T-helper 1 cell treated with Interleukin-12 subunit alpha and Interleukin-12 subunit beta and Interleukin-4 antibody, amounts not matched to agents 30 ng/mL and 1 ng/mL, for 36 hours (primary cell): ENCODE data around the gene KCNH1. TPM values are rescaled to one million over a fixed set of nuclear protein-coding genes. Genes with fewer than 3 reads are reported as not detected.
"Not testable (repeated sequence)": the region's sequence is repeated elsewhere in the genome, so short reads cannot be mapped to it uniquely, and the experiment has no call there.

ENCODE experiments used
- intact Hi-C: fragments of 100-400 bp; cut with micrococcal nuclease; formaldehyde crosslinking; loops from one replicate; pipeline ENCODE4 v1.15.1; 2024
- total RNA-seq: library from RNA; stranded (reverse); gene quantifications from 2 replicates; pipeline ENCODE4 v1.2.3, GENCODE V29; 2022

KCNH1 gene
- total RNA-seq, 1 donor from 2014 or later, result not detected

GRCh38 chr1:211013346-211014240, 120.4 kb downstream of the KCNH1 start:
- intact Hi-C loops, result no loop called here

- intact Hi-C loops, result not testable (repeated sequence)
These were observed 122.8 kb downstream of the KCNH1 start for GRCh38 chr1:211011128-211011527.

GRCh38 chr1:211009944-211010343, 124.0 kb downstream of the KCNH1 start:
- intact Hi-C loops, result no loop called here

DNA sequence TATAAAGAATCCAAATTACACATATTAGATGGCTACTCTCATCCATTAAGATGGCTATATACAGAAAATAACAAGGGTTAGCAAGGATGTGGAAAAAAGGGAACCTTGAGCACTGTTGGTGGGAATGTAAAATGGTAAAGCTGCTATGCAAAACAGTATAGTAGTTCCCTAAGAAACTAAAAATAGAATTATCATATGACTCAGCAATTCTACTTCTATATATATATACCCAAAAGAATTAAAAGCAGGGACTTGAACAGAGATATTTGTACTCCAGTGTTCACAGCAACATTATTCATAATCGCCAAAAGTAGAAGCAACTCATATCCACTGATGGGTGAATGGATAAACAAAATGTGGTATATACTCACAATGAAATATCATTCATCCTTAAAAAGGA, 126.1 kb downstream of the KCNH1 start:
- intact Hi-C loops, result no loop called here

GRCh38 chr1:210995931-210996330, 138.0 kb downstream of the KCNH1 start:
- intact Hi-C loops, result loop anchor here (5.0 kb wide), 1 partner anchor 289 kb away; no protein-coding TSS in a partner anchor

- intact Hi-C loops, result no loop called here
These were observed 141.1 kb downstream of the KCNH1 start for GRCh38 chr1:210992837-210993236.

- intact Hi-C loops, result no loop called here
These were observed 144.0 kb downstream of the KCNH1 start for GRCh38 chr1:210989905-210990304.

GRCh38 chr1:210981490-210981889, 152.5 kb downstream of the KCNH1 start:
- intact Hi-C loops, result no loop called here

- intact Hi-C loops, result no loop called here
These were observed 153.9 kb downstream of the KCNH1 start for GRCh38 chr1:210980082-210980481.

GRCh38 chr1:210978974-210979354, 155.0 kb downstream of the KCNH1 start:
- intact Hi-C loops, result no loop called here

DNA sequence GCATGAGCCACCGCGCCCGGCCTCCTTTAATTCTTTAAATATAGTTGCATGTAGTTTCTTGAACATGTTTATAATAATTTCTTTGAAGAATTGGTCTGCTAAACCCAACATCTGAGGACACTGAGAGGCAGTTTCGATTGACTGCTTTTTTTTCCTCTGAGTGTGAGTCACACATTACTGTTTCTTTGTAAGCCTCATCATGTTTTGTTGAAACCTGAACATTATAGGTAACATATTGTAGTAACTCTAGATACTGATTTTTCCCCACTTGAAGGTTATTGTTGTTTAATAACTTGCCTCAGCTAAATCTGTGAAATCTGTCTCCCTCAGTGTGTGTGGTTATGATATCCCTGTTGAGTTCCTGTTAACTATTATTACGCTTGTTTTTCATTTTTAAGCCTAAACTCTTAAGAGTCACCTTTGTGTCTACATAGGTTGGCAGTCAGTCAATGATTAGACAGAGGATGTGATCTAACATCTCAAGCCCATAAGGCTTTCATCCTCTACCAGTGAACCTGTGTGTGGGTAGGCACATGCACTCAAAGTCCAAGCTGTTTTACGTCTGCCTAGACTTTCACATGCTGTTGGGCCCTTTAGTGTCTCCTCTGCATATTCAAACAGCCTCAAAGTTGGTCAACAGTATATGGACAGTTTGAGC, 155.5 kb downstream of the KCNH1 start:
- intact Hi-C loops, result no loop called here

- intact Hi-C loops, result no loop called here
These were observed 182.7 kb downstream of the KCNH1 start for GRCh38 chr1:210951279-210951678.

- intact Hi-C loops, result loop anchor here (1.0 kb wide), 2 partner anchors 502 to 543 kb away; no protein-coding TSS in a partner anchor
These were observed 183.9 kb downstream of the KCNH1 start for GRCh38 chr1:210949940-210950546.

- intact Hi-C loops, result no loop called here
These were observed 184.5 kb downstream of the KCNH1 start for GRCh38 chr1:210949489-210949888.

GRCh38 chr1:210949039-210949438, 184.9 kb downstream of the KCNH1 start:
- intact Hi-C loops, result no loop called here

GRCh38 chr1:210944252-210944651, 189.7 kb downstream of the KCNH1 start:
- intact Hi-C loops, result no loop called here

- intact Hi-C loops, result no loop called here
These were observed 191.4 kb downstream of the KCNH1 start for GRCh38 chr1:210942513-210942912.

GRCh38 chr1:210940081-210940617, 193.8 kb downstream of the KCNH1 start:
- intact Hi-C loops, result no loop called here

DNA sequence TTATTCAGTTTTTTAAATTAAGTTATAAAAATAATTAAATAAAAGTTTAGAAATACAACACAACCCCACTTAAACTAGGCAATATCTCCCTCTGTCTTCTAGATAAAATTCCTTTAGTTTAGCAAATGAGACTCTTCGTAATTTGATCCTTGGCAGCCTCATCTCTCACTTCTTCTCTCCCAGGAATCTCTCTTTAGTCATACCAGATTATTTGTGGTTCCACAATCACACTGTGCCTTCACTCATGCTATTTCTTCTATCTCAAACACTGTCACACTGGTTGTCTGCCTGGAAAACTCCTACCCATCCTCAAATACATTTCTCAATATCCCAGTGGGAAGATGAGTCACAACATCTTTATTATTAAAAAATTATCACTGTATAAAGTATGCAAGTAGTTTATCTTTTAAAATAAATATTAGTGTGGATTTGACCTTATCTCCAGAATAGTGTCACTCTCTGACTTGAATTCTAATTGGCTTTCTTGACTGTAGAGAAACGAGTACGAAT, 195.5 kb downstream of the KCNH1 start:
- intact Hi-C loops, result no loop called here

GRCh38 chr1:210937846-210938245, 196.1 kb downstream of the KCNH1 start:
- intact Hi-C loops, result no loop called here

DNA sequence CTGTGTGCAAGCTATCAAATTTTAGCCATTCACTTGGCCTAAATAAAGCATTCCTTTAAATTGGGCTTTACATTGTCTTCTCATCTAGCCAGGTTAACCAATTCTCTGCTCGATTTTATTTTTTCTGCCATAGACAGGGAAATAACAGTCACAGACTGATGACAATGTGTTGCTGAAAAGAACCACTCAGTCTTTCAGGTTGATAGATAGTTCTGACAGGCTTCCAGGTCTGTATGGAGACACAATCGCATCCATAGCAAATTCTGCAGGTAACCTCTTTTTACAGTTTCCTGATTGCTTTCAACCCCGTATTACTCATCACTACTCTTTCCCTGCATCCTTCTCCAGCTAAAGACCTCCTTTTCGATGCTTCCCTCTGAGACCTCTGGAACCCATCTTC, 198.0 kb downstream of the KCNH1 start:
- intact Hi-C loops, result no loop called here

DNA sequence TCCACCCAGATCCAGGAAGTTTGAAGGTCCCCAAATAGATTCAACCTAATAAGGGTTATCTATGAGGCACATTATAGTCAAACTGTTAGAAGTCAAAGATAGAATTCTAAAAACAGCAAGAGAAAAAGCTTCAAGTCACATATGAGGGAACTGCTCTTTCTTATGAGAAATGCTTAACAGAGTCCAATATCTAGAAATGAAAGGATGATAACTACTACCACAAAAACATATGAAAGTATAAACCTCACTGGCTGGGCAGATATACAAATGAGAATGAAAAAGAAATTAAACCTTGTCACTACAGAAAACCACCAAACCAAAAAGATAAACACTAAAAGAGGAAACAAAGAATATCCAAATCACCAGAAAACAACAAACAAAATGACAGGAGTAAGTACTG, 201.8 kb downstream of the KCNH1 start:
- intact Hi-C loops, result no loop called here
